Ovary (tissue), 9 donors: ENCODE results near the gene NBEA. TPM values are rescaled to one million over a fixed set of nuclear protein-coding genes. Genes with fewer than 3 reads are reported as not detected.

Experiments used
- DNase-seq, 5 donors: peaks; one replicate each; pipeline ENCODE4 v3.0.0-alpha.2; 2019 to 2020
- H3K27ac ChIP-seq, 2 donors: fragments of 200-600 bp; one replicate each; pipeline versions ENCODE4 v1.5.1 to v1.8.0; 2019 to 2022
- H3K27me3 ChIP-seq: fragments of 200-600 bp; one replicate; pipeline ENCODE4 v1.8.0; 2022
- H3K36me3 ChIP-seq: fragments of 200-600 bp; sonication (generic); one replicate; pipeline ENCODE4 v1.5.1; 2019
- H3K4me1 ChIP-seq: one replicate; pipeline ENCODE4 v1.8.1; 2013; ENCODE audit warnings: mild to moderate bottlenecking, moderate library complexity; ENCODE audit not compliant: insufficient read depth
- H3K4me3 ChIP-seq: fragments of 200-600 bp; sonication (generic); one replicate; pipeline ENCODE4 v1.5.1; 2017
- H3K9me3 ChIP-seq, 2 donors: fragments of 200-600 bp in 1 of 2; sonication (generic) in 1 of 2; one replicate each; pipeline versions ENCODE4 v1.5.1 to v1.8.1; 2013 to 2019; ENCODE audit warnings: mild to moderate bottlenecking in 1 of 2, moderate library complexity in 1 of 2
- EP300 ChIP-seq: sonication (generic); formaldehyde crosslinking; IDR thresholded peaks from one replicate; pipeline ENCODE4 v1.6.1; 2017; ENCODE audit warnings: antibody characterized with exemption
- POLR2A ChIP-seq: fragments of 450-650 bp; IDR thresholded peaks from one replicate; pipeline ENCODE4 v1.6.1; 2017; ENCODE audit warnings: antibody characterized with exemption, mild to moderate bottlenecking, moderate library complexity
- WGBS, 3 donors: extraction: QIAGEN DNeasy Blood & Tissue Kit in 1 of 3; methylation state at CpG; one replicate each; pipeline versions ENCODE4 v1.1.5 to v1.1.7; 2013 to 2017; 5-methylcytosine and 5-hydroxymethylcytosine counted together
- intact Hi-C, 4 donors: fragments of 100-400 bp; cut with DNase I; formaldehyde crosslinking; loops; one replicate each; pipeline versions ENCODE4 v1.11.0 to v1.15.1; 2022 to 2023
- polyA plus RNA-seq, 2 donors: library from polyadenylated mRNA; stranded (reverse); fragments of 200-250 nt in 1 of 2; fragments of 350-450 nt in 1 of 2; fragmentation: Illumina TruSeq in 1 of 2; extraction: RNeasy Lipid Tissue Mini Kit (QIAGEN cat#74804) in 1 of 2; gene quantifications; one replicate each; pipeline ENCODE4 v1.2.3, GENCODE V29; 2013 to 2014
- total RNA-seq, 7 donors: library from RNA; depleted of rRNA in 2 of 7; stranded (reverse); fragments of >200 nt in 2 of 7; fragmentation: NEBNext Ultra II Directional in 3 of 7; extraction: Animal tissue kit (Norgen Biotek cat#: 25700) in 3 of 7; gene quantifications; one replicate each; pipeline versions ENCODE4 v1.1.0 to v1.2.4, GENCODE V29; 2016 to 2023
- TF ChIP-seq, protein P1 (sequence below), 3 donors: fragments of 450-650 bp in 2 of 3; fragments of 200-600 bp in 1 of 3; IDR thresholded peaks; one replicate each; pipeline versions ENCODE4 v1.5.1 to v1.8.0; 2016 to 2022; ENCODE audit warnings: antibody characterized with exemption in 3 of 3, mild to moderate bottlenecking in 1 of 3
- donor health status: DM: no; HTN: no; CAD: no; lungs with moderate emphysema.
- donor health status: DM: no; HTN: no; CAD: no.
- donor health status: Bipolar disorder and iron deficiency.
- donor health status: DM: yes; HTN: yes; CAD: no.
- donor health status: DM: no; HTN: no; CAD: no.
- donor health status: DM: yes; HTN: yes; CAD: no.

Gene NBEA
- total and polyA plus RNA-seq, 9 donors, result 5.8 to 18.9 (median 16.0) TPM

DNA sequence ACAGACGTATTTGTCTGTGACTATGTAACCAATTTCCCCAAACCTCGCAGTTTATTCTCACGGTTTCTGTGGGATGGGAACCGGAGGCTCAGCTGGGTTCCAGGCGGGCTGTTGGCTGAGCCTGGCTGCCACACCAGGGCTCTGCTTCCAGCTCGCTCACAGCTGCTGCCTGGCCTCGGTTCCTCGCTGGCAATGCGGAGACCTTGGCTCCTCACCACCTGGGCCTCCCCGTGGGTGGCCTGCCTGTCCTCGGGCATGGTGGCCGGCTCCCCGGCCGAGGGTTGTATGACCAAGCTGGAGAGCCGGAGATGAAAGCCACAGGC is 753.3 kb downstream of the NBEA start:
- Histone ChIP-seq H3K4me3 (no peak overlapping the region), H3K36me3 (no peaks in the 10 kb centered on the region), H3K27ac (no peak overlapping the region), H3K9me3 (no peaks in the 10 kb centered on the region), H3K4me1 (peaks cover 3% of the 10 kb centered on the region), H3K27me3 (no peaks in the 10 kb centered on the region)
- intact Hi-C loops, result no loop called here
- DNase-seq, result no peak
- TF ChIP-seq, protein P1, sequence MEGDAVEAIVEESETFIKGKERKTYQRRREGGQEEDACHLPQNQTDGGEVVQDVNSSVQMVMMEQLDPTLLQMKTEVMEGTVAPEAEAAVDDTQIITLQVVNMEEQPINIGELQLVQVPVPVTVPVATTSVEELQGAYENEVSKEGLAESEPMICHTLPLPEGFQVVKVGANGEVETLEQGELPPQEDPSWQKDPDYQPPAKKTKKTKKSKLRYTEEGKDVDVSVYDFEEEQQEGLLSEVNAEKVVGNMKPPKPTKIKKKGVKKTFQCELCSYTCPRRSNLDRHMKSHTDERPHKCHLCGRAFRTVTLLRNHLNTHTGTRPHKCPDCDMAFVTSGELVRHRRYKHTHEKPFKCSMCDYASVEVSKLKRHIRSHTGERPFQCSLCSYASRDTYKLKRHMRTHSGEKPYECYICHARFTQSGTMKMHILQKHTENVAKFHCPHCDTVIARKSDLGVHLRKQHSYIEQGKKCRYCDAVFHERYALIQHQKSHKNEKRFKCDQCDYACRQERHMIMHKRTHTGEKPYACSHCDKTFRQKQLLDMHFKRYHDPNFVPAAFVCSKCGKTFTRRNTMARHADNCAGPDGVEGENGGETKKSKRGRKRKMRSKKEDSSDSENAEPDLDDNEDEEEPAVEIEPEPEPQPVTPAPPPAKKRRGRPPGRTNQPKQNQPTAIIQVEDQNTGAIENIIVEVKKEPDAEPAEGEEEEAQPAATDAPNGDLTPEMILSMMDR (IDR thresholded peaks at IDR 0.05), result no peak
- TF ChIP-seq POLR2A (no peak), EP300 (no peak)
- 86 to 94% (median 91%) methylated on average over 15 of the region's 15 CpGs for WGBS, 3 donors

DNA sequence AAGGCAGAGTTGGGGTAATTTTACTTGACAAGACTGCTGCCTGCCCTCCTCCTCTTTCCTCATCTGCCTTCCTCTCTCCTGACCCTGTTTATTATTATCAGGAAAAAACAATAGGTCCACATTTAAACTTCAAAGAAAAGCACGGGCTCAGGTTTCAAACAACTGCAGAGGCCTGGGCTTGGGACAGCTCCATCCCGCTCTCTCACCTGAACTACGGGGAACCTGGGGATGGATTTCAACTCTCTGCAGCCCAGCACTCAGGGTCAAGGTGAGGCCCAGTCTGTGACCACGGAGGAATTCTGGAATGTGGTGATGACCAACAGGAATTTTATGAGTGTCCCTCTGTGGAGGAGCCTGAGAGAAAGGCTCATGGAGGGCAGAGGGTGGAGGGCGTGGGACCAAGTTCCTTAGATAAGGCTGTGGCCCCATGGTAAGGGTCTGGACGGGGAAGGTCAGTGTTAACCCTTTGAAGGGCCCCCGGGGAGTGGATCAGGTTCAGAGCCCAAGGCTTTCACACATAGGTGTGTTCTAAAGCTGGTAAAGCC is 755.2 kb downstream of the NBEA start:
- intact Hi-C loops, result no loop called here
- no peaks in the 10 kb centered on the region for H3K27me3 ChIP-seq
- H3K4me1 ChIP-seq, result peaks cover 3% of the 10 kb centered on the region
- H3K9me3 ChIP-seq, result no peaks in the 10 kb centered on the region
- 56 to 65% (median 60%) methylated on average over 7 of the region's 7 CpGs for WGBS, 3 donors
- H3K27ac ChIP-seq, result no peak overlapping the region
- no peaks in the 10 kb centered on the region for H3K36me3 ChIP-seq
- no peak overlapping the region for H3K4me3 ChIP-seq
- DNase-seq, result no peak
- TF ChIP-seq, protein P1 (IDR thresholded peaks at IDR 0.05), result no peak

DNA sequence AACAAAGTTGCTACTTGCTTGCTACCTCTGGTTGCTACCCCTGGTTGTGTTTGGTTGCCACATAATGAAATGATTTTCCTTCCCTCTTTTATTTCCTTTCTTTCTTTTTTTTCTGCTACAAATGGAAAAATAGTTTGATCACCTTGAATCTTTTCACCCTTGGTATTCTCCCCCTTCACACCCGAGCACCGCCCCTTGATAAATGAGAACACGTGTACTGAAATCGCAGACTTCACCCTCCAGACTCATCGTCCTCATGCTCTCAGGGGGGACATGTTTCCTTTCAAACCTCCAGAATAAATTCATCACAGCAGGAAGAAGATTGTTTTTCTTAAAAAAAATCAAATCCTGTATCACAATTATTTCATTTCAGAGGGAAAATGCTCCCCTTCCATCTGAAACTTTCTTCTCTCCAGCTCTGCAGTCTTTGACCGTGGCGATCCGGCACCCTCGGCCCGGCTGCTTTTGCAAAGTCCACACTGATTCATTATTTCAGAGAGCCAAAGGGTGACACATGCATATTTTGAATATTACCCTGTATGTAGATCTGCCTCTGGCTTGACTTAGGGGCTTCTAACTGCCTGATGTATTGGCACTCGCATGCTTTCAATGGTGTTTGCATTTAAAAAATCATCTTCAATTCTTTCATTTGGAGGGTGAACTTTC is 757.0 kb downstream of the NBEA start:
- peaks cover 3% of the 10 kb centered on the region for H3K4me1 ChIP-seq
- no peaks in the 10 kb centered on the region for H3K27me3 ChIP-seq
- no peaks in the 10 kb centered on the region for H3K36me3 ChIP-seq
- no peak for TF ChIP-seq EP300
- TF ChIP-seq, protein P1 (IDR thresholded peaks at IDR 0.05), result no peak
- TF ChIP-seq POLR2A, result no peak
- no peak overlapping the region for H3K27ac ChIP-seq
- 67 to 80% (median 76%) methylated on average over 11 of the region's 11 CpGs for WGBS, 3 donors
- intact Hi-C loops, result no loop called here
- no peaks in the 10 kb centered on the region for H3K9me3 ChIP-seq
- DNase-seq, result no peak
- H3K4me3 ChIP-seq, result no peak overlapping the region

DNA sequence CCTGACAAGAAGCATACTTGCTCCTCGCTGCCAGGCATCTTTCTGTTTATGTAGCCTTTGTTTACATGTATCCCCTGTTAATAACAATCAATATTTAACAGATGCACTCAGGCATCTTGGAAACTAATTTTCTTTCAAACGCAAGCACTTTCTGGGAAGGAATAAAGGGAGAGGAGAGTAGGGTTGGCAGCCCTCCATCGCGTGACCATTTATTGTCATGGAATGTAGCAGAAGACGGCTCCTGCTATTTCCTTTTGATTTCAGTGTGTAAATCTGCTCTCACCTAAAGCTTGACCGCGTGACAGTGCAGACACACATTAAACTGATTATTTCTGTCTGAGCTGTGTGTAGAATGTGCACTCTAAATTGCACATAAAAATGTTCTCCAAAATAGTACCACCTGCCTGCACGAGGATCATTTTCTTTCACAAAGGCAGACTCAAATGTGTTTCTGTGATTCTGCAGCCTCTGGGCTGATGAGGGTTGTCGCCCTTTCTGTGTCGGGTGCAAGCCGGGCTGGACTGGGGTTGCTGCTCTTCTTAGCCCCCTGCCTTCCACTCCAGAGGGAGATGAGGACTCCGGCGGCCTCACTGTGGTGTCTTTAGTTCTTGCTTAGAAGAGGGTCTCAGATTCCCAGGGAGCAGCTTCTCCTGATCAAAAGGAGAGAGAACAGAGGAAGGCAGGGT is 757.9 kb downstream of the NBEA start:
- peak in 4 of 5 donors; percentile 23 to 43 (median 38) for DNase-seq
- 24 to 29% (median 25%) methylated on average over 13 of the region's 13 CpGs for WGBS, 3 donors
- intact Hi-C loops, result no loop called here

More for the DNA sequence above, 757.9 kb downstream of the NBEA start:
- TF ChIP-seq, protein P1 (IDR thresholded peaks at IDR 0.05), result no peak
- no peak for TF ChIP-seq POLR2A
- TF ChIP-seq EP300, result no peak
- Histone ChIP-seq H3K4me1 (peaks cover 3% of the 10 kb centered on the region), H3K36me3 (no peaks in the 10 kb centered on the region), H3K9me3 (no peaks in the 10 kb centered on the region), H3K27ac (no peak overlapping the region), H3K4me3 (no peak overlapping the region), H3K27me3 (no peaks in the 10 kb centered on the region)
